KBM-7 (cell line): ENCODE results near the gene ART5.
"Not testable (repeated sequence)": the region's sequence is repeated elsewhere in the genome, so short reads cannot be mapped to it uniquely, and the experiment has no call there.

ENCODE experiments used
- DNase-seq: peaks from one replicate; pipeline ENCODE4 v3.0.0-alpha.2; 2015
- in situ Hi-C: fragments of 300-500 bp; cut with MboI; formaldehyde crosslinking; loops from 2 replicates; pipeline ENCODE4 v1.14.3; 2020; ENCODE audit warnings: low sequenced_read_pairs, low pct_unique_long_range_greater_than_20kb, mixed read lengths

ART5 gene

DNA sequence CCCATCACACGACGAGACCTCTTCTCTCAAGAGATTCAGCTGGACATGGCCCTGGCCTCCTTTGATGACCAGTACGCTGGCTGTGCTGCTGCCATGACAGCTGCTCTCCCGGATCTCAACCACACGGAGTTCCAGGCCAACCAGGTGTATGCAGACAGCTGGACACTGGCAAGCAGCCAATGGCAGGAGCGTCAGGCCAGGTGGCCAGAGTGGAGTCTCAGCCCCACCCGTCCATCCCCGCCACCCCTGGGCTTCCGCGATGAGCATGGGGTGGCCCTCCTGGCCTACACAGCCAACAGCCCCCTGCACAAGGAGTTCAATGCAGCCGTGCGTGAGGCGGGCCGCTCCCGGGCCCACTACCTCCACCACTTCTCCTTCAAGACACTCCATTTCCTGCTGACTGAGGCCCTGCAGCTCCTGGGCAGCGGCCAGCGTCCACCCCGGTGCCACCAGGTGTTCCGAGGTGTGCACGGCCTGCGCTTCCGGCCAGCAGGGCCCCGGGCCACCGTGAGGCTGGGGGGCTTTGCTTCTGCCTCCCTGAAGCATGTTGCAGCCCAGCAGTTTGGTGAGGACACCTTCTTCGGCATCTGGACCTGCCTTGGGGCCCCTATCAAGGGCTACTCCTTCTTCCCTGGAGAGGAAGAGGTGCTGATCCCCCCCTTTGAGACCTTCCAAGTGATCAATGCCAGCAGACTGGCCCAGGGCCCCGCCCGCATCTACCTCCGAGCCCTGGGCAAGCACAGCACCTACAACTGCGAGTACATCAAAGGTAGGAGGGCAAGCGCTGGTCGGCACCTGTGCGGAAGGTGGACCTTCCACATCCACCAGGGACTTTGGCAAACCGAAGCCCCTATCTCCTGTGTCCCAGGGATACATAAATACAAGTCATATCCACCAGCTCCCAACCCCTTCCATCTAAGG lies 18.1 kb upstream of the ART5 start:
- DNase-seq: no peak
- in situ Hi-C loops: no loop called here

DNA sequence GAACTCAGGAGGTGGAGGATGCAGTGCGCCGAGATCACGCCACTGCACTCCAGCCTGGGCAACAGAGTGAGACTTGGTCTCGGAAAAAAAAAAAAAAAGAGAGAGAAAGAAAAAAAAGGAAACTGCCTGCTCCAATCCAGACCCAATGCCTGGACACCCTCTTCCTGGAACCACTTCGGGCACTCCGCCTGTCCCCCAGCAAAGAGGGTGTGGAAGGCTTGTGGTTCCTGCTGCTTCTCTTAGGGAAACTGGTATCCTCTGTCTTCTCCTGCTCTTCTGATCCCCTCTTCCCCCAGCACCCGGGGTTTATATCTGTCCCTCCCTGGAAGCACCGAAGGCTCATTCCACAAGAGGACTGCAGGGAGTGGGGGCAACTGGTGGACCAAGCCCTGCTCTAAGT lies 16.5 kb upstream of the ART5 start:
- no peak for DNase-seq
- in situ Hi-C loops: no loop called here

DNA sequence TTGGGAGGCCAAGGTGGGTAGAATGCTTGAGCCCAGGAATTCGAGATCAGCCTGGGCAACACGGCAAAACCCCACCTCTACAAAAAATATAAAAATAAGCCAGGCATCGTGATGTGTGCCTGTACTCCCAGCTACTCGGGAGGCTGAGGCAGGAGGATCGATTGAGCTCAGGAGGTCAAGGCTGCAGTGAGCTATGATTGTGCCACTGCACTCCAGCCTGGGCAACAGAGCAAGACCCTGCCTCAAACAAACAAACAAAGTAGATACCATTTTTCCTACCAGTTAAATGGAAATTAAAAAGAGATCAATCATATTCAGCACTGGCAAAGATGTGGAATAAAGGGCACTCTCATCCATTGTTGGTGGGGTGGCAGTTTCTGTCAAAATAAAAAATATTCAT lies 15.5 kb upstream of the ART5 start:
- DNase-seq, in situ Hi-C loops: not testable (repeated sequence)

DNA sequence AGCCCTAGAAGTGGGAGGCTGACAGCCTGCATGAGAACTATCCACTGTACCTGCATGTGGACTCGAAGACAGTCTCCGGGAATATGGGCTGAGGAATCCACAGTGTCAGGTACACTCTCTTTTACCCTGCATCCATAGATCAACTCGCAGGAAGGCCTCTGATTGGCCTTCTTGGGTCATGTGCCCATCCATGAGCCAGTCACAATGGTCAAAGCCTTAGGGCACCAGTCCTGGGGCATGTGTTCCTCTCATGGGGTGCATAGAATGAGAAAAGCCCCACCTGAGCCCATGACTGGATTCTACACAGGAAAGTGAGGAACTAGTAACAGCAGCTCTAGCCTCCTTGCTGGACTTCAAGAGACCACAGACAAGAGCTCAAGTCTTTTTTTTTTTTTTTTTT lies 13.8 kb upstream of the ART5 start:
- in situ Hi-C loops: no loop called here

DNA sequence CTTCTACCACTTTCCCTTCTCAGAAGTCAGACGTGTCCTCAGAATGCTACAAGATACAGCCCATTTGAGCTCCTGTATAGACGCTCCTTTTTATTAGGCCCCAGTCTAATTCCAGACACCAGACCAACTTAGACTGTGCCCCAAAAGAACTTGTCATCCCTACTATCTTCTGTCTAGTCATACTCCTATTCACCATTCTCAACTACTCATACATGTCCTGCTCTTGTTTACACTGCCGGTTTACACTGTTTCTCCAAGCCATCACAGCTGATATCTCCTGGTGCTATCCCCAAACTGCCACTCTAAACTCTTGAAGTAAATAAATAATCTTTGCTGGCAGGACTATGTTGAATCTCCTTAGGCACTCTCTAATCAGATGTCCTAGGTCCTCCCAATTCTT lies 10.7 kb upstream of the ART5 start:
- DNase-seq, in situ Hi-C loops: not testable (repeated sequence)

More for the DNA sequence above, 13.8 kb upstream of the ART5 start:
- no peak for DNase-seq

DNA sequence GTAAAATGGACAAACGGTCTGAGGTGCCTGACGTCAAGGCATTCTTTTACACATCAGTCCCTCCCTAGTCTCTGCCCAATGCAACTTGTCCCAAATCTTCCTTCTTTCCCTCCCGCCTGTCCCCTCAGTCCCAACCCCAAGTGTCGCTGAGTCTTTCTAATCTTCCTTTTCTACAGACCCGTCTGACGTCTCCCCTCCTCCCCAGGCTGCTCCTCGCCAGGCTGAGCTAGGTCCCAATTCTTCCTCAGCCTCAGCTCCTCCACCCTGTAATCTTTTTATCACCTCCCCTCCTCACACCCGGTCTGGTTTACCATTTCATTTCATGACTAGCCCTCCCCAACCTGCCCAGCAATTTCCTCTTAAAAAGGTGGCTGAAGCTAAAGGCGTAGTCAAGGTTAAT lies 7.6 kb upstream of the ART5 start:
- in situ Hi-C loops, DNase-seq: not testable (repeated sequence)

DNA sequence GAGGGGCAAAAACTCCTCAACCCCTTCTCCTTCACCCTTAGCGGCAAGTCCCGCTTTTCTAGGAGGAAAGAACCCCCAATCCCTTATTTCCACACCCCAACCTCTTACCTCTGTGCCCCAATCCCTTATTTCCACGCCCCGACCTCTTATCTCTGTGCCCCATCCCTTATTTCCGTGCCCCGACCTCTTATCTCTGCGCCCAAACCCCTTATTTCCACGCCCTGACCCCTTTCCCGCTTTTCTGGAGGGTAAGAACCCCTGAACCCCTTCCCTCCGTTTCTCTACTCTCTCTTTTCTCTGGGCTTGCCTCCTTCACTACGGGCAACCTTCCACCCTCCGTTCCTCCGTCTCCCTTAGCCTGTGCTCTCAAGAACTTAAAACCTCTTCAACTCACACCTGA lies 7.1 kb upstream of the ART5 start:
- in situ Hi-C loops: not testable (repeated sequence)

DNA sequence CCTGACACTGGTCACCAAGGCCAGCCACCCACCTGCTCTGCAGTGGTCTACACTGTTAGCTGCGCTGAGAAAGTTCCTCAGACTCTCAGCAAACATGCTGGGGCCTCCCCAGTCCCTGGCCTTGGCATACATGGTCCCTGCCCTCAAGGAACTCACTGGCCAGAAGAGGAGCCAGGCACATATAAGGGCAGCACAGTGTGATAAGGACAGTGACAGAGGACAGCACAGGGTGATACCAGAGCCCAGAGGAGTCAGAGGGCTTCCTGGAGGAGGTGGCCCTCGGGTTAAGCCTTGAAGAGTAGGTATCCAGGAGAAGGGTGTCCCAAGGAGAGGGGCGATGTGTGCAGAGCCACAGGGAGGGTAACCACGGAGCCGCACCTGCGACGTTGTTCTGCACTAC lies 3.8 kb upstream of the ART5 start:
- in situ Hi-C loops: no loop called here

More for the DNA sequence above, 7.1 kb upstream of the ART5 start:
- DNase-seq: not testable (repeated sequence)

DNA sequence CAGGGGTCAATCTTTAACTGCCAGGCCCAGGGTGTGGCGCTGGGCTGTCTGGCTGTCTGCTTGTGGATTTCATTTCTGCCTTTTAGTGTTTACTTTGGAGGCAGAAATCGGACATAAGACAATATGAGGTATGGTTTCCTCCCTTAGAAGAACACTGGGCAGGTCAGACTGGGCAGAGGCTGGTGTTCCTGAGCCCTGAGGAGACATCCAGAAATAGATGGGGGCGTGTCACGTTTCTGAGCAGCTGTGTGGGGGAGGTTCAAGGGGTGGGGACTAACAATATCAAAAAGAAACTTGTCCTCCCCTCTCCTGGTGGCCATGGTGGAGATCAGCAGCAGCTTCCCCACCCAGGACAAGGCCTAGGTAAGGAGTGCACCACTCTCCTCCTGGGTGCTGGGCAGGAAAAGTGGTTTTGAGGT lies 3.0 kb upstream of the ART5 start, which contains the start of gene ART1:
ART1 (plus strand) TSS at position 312 of the 419 bp plus-strand sequence. CDS start 14,086 bp downstream, outside the sequence.
- DNase-seq: peak; percentile 30
- in situ Hi-C loops: no loop called here

More for the DNA sequence above, 3.8 kb upstream of the ART5 start:
- no peak for DNase-seq

DNA sequence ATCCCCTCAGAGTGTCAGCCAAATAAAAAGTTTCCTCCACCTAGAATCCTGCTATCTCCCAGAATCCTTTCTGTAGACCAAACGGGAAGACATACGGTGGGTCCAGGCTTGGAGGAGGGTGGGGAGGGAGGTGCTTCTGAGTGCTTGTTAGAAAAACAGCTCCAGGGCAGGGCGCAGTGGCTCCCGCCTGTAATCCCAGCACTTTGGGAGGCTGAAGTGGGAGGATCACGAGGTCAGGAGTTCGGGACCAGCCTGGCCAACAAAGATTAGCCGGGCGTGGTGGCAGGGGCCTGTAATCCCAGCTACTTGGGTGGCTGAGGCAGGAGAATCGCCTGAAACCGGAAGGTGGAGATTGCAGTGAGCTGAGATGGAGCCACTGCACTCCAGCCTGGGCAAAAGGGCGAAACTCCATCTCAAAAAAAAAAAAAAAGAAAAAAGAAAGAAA lies 1.3 kb upstream of the ART5 start:
- in situ Hi-C loops, DNase-seq: not testable (repeated sequence)

DNA sequence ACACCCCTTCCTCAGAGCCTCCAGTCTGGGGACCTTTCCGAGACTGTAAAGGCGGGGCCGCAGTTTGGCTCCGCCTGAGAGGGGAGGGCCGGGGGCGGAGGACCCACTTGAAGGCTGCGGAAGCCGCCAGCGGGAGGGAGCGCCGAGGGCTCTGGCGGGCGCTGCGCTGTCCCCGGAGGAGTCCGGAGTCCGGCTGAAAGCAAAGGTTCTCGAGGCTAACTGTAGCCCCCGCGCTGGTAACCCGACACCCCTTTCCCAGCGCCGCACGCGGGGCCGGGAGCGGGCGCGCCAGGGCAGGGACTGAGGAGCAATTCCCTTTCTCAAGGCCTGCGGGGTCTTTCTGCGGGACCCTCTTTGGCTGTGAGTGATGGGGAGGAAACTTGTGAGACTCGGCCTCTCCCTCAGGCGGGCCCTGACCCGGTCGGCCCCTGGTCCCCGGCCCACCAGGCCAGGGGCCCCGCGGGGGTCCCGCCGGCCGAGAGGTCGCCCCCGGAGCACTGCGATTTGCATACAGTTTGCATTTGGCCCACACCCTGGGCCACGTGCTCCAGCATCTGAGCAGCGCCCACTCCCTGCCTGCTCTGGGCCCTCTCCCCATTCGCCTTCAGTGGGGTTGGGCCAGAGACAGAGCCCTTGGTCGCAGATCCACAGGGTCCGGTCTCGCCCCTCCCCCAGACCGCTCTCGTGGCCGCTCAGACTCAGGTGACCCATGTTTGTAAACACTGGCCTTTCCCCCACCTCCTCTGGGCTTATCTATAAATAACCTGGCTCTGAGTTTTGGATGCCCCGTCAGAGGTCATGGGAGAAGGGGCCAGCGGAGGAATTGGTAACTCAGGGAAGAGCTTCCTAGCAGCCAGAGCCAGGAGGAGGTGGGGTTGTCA lies 519 bp upstream of the ART5 start:
- in situ Hi-C loops: no loop called here
- DNase-seq: peak; percentile 90

DNA sequence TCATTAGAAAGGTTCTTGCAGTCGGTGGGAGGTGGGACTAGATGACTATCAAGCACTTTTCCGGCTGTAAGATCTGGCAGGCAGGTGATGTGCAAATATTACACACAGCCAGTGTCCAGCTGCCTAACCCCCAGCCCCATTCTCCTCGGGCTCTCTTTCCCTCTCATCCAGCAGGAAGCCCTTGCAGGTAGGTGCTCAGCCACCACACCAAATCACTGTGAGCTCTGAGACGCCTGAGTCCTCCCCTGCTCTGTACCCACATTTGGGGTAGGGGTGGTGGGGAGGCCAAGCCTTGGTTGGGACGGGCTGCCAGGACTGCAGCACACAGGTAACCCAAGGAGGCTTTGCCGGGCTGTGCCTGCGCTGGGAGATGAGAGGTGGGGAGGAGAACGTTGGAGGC lies 601 bp downstream of the ART5 start:
- DNase-seq: no peak
- in situ Hi-C loops: no loop called here

DNA sequence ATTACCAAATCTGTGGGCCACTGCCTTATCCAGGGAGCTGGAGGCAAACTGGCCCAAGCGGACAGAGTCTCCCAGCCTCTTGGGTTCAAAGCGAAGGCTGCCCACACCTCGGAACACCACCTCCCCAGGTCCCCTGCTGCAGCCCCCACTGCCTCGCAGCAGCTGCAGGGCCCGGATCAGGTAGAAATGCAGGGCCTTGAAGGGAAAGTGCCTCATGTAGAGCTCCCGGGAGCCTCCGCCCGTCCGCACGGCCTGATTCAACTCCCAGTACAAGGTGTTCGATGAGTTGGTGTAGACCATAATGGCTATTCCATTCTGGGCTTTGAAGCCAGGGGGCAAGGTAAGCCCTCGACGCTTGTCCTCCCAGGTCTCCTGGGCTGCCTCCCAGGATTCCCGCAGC lies 2.0 kb downstream of the ART5 start:
- no peak for DNase-seq
- in situ Hi-C loops: no loop called here

DNA sequence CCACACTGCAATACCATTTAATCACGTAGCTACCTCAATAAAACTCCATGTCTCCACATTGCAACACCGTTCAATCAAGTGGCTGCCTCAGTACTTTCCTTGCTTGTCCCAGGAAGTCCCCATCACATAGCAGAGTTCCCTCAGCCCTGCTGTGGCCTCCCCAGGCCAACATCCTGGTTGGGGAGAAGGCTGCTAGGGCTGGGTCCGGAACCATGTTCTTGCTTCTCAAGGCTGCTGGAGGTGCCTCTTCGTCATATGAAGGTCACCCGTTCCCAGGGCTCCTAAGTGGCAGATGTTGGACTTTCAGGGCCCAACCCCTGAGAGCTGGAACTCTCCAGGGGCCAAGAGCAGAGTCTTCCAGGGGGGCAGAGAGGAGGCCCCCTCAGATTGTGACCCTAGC lies 3.3 kb downstream of the ART5 start:
- in situ Hi-C loops: no loop called here
- no peak for DNase-seq

DNA sequence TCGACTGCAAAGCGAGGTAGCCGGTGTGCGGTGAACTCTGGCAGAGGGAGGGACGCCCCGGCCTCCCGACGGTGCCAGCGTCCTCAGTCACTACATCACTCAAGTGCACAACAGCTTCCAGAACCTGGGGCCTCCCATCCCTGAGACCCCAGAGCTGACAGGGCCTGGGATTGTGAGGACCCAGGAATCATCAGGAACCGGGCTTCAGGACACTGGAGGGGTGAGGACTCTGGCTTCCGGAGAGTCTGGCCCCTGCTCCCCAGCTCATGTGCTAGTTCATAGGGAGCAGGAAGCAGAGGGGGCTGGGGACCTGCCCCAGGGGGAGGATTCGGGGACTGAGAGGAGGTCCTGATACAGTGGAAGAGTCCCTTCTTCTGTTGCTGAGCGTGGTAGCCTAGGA lies 4.6 kb downstream of the ART5 start:
- no peak for DNase-seq
- in situ Hi-C loops: no loop called here

DNA sequence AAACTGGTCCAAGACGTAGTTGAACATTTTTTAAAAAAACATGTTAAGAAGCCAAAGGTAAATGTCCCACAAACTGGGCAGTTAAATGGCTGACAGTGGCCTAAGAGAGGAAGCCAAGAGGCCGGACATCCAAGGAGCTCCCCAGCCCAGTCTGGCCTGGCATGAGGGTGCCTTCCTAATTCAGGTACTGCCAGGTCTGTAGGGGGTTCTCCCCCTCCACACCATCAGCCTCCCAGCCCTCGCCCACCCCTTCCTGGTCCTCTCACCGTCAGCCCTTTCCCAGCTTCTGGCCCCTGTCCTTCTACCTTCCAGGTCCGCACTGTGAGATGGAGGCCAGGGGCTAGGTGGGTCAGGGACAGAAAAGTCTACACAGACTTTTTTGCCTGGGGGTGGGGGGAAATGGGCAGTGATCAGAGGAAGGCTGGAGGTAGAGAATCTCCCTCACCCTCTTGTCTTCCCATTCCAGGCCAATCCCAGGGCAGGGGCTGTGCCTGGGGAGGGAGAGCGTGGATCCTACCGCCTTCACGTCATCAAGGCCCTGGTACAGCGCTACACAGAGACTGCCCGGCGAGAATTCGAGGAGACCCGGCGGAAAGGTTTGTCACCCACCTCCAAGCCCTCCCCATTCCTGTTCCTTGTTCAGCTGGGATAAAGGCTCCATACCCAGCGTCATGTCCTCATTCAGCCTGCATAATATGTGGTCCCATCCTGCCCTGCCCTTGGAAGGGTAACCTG lies 6.0 kb downstream of the ART5 start:
- no peak for DNase-seq
- in situ Hi-C loops: no loop called here

DNA sequence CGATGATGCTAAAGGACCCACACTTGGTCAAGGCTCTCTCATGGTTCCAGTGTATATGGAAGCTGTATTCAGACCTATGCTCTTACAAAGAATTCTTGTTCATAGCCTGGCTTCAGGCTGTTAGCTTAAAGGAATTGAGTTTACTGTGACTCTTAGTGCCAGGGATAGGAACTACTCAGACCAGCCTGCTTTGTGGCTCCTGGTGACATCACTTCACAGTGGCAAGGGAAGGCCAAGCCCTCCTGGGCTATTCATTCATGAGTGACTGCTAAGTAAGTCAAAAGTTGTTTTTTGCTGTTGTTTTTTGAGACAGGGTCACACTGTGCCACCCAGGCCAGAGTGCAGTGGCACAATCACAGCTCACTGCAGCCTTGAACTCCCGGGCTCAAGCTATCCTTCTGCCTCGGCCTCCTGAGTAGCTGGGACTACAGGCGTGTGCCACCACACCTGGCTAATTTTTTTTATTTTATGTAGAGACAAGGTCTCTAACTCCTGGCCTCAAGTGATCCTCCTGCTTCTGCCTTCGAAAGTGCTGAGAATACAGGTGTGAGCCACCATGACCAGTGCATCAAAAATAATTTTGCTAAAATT lies 9.6 kb downstream of the ART5 start:
- in situ Hi-C loops: no loop called here
- no peak for DNase-seq

DNA sequence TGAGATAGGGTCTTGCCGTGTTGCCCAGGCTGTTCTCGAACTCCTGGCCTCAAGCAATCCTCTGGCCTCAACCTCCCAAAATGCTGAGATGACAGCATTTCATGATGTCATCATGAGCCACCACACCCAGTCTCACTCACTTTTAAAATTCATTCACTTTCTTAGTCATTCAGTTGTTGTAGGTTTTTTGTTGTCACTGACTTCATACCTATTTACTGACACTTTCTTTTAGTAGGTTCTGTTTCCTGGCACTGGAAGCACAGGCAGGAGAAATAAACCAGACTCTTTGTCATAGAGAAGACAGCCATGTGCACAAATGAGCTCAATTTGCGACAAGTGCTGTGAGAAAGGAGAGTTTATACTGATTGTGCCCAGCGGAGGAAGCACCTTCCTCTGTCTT lies 10.5 kb downstream of the ART5 start:
- in situ Hi-C loops: no loop called here
- DNase-seq: no peak

DNA sequence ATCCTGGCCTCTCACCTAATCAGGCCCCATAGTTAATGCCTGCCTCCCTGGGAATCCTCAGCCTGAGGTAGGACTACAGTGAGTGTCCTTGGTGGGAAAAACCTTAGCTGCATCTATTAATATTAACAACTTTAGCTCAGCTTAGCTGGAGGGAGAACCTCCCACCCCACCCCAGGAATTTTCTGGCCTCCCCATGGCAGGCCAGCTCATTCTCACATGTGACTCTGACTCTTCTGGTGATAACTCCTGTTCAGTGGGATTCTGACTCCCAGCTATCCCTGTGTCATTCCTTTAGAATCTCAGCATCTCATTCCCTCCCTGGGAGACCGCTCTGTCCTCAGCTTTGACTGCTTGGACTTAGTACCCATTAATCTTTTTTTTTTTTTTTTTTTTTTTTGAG lies 14.5 kb downstream of the ART5 start:
- in situ Hi-C loops: no loop called here
- DNase-seq: no peak
